Measurements from ENCODE around the gene C1orf52. TPM values are rescaled to one million over a fixed set of nuclear protein-coding genes. Genes with fewer than 3 reads are reported as not detected.

The C1orf52 gene
- total RNA-seq, 2 experiments from 2014 or later, result 35.6 to 37.4 TPM

- H3K36me3 ChIP-seq (ENCODE audit: insufficient read depth, low read length), result no peaks in the 10 kb centered on the region
- peak overlapping the region; percentile 46; the same call in 1 of the 2 replicates for H2AFZ ChIP-seq (ENCODE audit: low read length)
- peak; percentile 55 for DNase-seq (ENCODE audit: low spot score)
- TF ChIP-seq CTCF (conservative IDR thresholded peaks at IDR 0.05; ENCODE audit: low read length) (no peak), EZH2phosphoT487 (IDR thresholded peaks at IDR 0.05; ENCODE audit: borderline replicate concordance, low read depth, low read length) (no peak)
- H3K9me3 ChIP-seq (ENCODE audit: low read length), result no peaks in the 10 kb centered on the region
- no peaks in the 10 kb centered on the region for H3K9me2 ChIP-seq (ENCODE audit: insufficient read depth, low read length)
- no peaks in the 10 kb centered on the region for H4K20me1 ChIP-seq (ENCODE audit: insufficient read depth, low read length)
- H3K4me2 ChIP-seq (ENCODE audit: low read length), result peak overlapping the region; percentile 47
- peaks cover 19% of the 10 kb centered on the region for H3K4me1 ChIP-seq (ENCODE audit: insufficient read depth, low read length, poor library complexity, severe bottlenecking)
- ChIA-PET CTCF (ENCODE audit: unreplicated experiment) (interaction anchor here (0.9 kb wide), 1 partner anchor 31 kb away, joined by 4 read pairs; the partner anchor contains the start of gene C1orf52), POLR2A (interaction anchor here (0.6 to 2.1 kb wide), 5 partner anchors 9 to 141 kb away, joined by 3 to 13 read pairs (median 8); partner anchors contain the start of gene BCL10)
- BruUV-seq (replicated peaks), result no TSS peak
- intact Hi-C loops (cut with micrococcal nuclease; ENCODE audit: unreplicated experiment), result no loop called here
- H3K4me3 ChIP-seq (ENCODE audit: low read depth, low read length, poor library complexity, severe bottlenecking), result peak overlapping the region; percentile 10
- H3K27ac ChIP-seq (ENCODE audit: low read depth, low read length, poor library complexity, severe bottlenecking), result peak overlapping the region; percentile 12
- no peaks in the 10 kb centered on the region for H3K79me2 ChIP-seq (ENCODE audit: insufficient read depth, low read depth, low read length)
Measured at GRCh38 chr1:85289848-85290335, 30.4 kb upstream of the C1orf52 start.

- CTCF ChIA-PET (ENCODE audit: unreplicated experiment), result interaction anchor here (0.9 kb wide), 1 partner anchor 30 kb away, joined by 4 read pairs; the partner anchor contains the start of gene C1orf52
- H3K4me1 ChIP-seq (ENCODE audit: insufficient read depth, low read length, poor library complexity, severe bottlenecking), result peaks cover 19% of the 10 kb centered on the region
- intact Hi-C loops (cut with micrococcal nuclease; ENCODE audit: unreplicated experiment), result no loop called here
- DNase-seq (ENCODE audit: low spot score), result no peak
- no peaks in the 10 kb centered on the region for H3K9me2 ChIP-seq (ENCODE audit: insufficient read depth, low read length)
- H3K4me3 ChIP-seq (ENCODE audit: low read depth, low read length, poor library complexity, severe bottlenecking), result no peak overlapping the region
- TF ChIP-seq CTCF (conservative IDR thresholded peaks at IDR 0.05; ENCODE audit: low read length) (no peak), EZH2phosphoT487 (IDR thresholded peaks at IDR 0.05; ENCODE audit: borderline replicate concordance, low read depth, low read length) (no peak)
- H3K79me2 ChIP-seq (ENCODE audit: insufficient read depth, low read depth, low read length), result no peaks in the 10 kb centered on the region
- peak overlapping the region; percentile 12 for H3K27ac ChIP-seq (ENCODE audit: low read depth, low read length, poor library complexity, severe bottlenecking)
- H3K4me2 ChIP-seq (ENCODE audit: low read length), result peak overlapping the region; percentile 47
- H3K36me3 ChIP-seq (ENCODE audit: insufficient read depth, low read length), result no peaks in the 10 kb centered on the region
- no TSS peak for BruUV-seq (replicated peaks)
- no peaks in the 10 kb centered on the region for H4K20me1 ChIP-seq (ENCODE audit: insufficient read depth, low read length)
- POLR2A ChIA-PET, result interaction anchor here (0.6 to 2.1 kb wide), 6 partner anchors 8 to 142 kb away, joined by 3 to 13 read pairs (median 9); partner anchors contain the start of gene BCL10
- no peaks in the 10 kb centered on the region for H3K9me3 ChIP-seq (ENCODE audit: low read length)
- H2AFZ ChIP-seq (ENCODE audit: low read length), result peak overlapping the region; percentile 46; the same call in 1 of the 2 replicates
Measured at GRCh38 chr1:85289207-85289847, 29.9 kb upstream of the C1orf52 start.

- no peak overlapping the region for H3K27ac ChIP-seq (ENCODE audit: low read depth, low read length, poor library complexity, severe bottlenecking)
- no peaks in the 10 kb centered on the region for H4K20me1 ChIP-seq (ENCODE audit: insufficient read depth, low read length)
- H3K4me1 ChIP-seq (ENCODE audit: insufficient read depth, low read length, poor library complexity, severe bottlenecking), result no peaks in the 10 kb centered on the region
- H3K9me3 ChIP-seq (ENCODE audit: low read length), result 0 out of 2 replicates have a peak, but pooled peaks cover 6% of the 10 kb centered on the region
- H3K36me3 ChIP-seq (ENCODE audit: insufficient read depth, low read length), result no peaks in the 10 kb centered on the region
- ChIA-PET POLR2A (no interaction called here), CTCF (ENCODE audit: unreplicated experiment) (interaction anchor here (1.8 kb wide), 1 partner anchor 25 kb away, joined by 8 read pairs; the partner anchor contains the start of gene C1orf52)
- no peaks in the 10 kb centered on the region for H3K9me2 ChIP-seq (ENCODE audit: insufficient read depth, low read length)
- no peak overlapping the region for H2AFZ ChIP-seq (ENCODE audit: low read length)
- BruUV-seq (replicated peaks), result no TSS peak
- H3K4me2 ChIP-seq (ENCODE audit: low read length), result no peak overlapping the region
- no peak overlapping the region for H3K4me3 ChIP-seq (ENCODE audit: low read depth, low read length, poor library complexity, severe bottlenecking)
- intact Hi-C loops (cut with micrococcal nuclease; ENCODE audit: unreplicated experiment), result no loop called here
- no peak for DNase-seq (ENCODE audit: low spot score)
- TF ChIP-seq CTCF (conservative IDR thresholded peaks at IDR 0.05; ENCODE audit: low read length) (no peak), EZH2phosphoT487 (IDR thresholded peaks at IDR 0.05; ENCODE audit: borderline replicate concordance, low read depth, low read length) (no peak)
- H3K79me2 ChIP-seq (ENCODE audit: insufficient read depth, low read depth, low read length), result no peaks in the 10 kb centered on the region
Measured at GRCh38 chr1:85284202-85284601, 24.7 kb upstream of the C1orf52 start.
